ENCODE measurements around the gene HECA.
"Not testable (repeated sequence)": the region's sequence is repeated elsewhere in the genome, so short reads cannot be mapped to it uniquely, and the experiment has no call there.

HECA gene

DNA sequence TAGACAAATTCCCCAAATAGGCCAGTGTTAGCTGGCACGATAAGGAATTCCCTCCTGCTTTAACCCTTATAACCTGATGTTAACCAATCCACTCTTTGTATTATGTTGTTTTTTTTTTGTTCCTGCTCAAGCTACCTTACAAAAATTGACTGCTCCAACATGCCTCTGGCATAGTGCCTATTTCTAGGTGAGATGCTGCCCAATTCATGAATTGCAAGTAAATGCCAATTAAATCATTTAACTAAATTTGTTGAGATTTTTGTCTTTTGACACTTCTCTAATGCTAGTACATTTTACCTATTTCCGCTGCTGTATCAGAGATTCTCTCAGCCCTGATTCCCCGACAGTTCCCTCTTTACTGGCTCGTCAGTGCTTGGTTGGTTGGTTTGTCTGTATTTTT, 66.5 kb downstream of the HECA start:
- in situ Hi-C loops (cut with MboI; ENCODE audit: low sequenced_read_pairs) = no loop called here

GRCh38 chr6:139204978-139205377, 70.1 kb downstream of the HECA start:
- in situ Hi-C loops (cut with MboI; ENCODE audit: low sequenced_read_pairs) = no loop called here

DNA sequence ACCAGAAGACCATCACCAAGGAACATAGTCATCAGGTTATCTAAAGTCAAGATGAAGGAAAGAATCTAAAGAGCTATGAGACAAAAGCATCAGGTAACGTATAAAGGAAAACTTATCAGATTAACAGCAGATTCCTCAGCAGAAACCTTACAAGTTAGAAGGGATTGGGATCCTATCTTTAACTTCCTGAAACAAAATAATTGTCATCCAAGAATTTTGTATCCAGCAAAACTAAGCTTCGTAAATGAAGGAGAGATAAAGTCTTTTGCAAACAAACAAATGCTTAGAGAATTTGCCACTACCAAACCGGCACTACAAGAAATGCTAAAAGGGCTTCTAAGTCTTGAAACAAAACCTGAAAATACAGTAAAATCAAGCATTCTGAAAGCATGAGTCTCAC, 71.0 kb downstream of the HECA start:
- in situ Hi-C loops (cut with MboI; ENCODE audit: low sequenced_read_pairs) = no loop called here

DNA sequence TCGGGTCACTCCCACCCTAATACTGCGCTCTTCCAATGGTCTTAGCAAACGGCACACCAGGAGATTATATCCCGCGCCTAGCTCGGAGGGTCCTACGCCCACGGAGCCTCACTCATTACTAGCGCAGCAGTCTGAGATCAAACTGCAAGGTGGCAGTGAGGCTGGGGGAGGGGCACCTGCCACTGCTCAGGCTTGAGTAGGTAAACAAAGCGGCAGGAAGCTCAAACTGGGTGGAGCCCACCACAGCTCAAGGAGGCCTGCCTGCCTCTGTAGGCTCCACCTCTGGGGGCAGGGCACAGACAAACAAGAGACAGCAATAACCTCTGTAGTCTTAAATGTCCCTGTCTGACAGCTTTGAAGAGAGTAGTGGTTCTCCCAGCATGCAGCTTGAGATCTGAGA, 75.9 kb downstream of the HECA start:
- in situ Hi-C loops (cut with MboI; ENCODE audit: low sequenced_read_pairs) = not testable (repeated sequence)

GRCh38 chr6:139212460-139212859, 77.6 kb downstream of the HECA start:
- in situ Hi-C loops (cut with MboI; ENCODE audit: low sequenced_read_pairs) = not testable (repeated sequence)

DNA sequence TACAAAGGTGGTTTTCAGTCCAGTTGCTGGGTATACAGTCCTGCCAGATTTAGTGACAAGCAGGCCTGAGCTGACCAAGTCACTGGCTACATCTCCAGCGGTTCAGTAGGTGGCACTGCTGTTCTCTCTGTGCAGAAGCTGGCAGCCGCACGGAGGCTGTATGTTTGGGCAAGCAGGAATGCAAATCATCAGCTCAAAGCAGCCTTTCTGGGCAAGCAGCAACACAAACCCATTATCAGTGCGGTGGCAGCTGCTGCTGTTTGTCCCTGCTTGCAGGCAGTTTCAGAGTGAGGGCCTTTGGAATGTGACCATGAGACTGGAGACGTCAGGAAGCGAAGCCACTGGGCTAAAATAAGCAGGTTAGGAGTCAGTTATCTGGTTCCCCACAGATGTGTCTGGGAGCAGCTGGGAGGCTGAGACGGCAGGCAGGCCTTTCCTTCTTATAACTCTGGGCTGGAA, 84.4 kb downstream of the HECA start:
- in situ Hi-C loops (cut with MboI; ENCODE audit: low sequenced_read_pairs) = no loop called here

GRCh38 chr6:139219746-139220145, 84.9 kb downstream of the HECA start:
- in situ Hi-C loops (cut with MboI; ENCODE audit: low sequenced_read_pairs) = loop anchor here (10.0 kb wide), 1 partner anchor 145 kb away; no protein-coding TSS in a partner anchor

- in situ Hi-C loops (cut with MboI; ENCODE audit: low sequenced_read_pairs) = loop anchor here (10.0 kb wide), 1 partner anchor 136 kb away; no protein-coding TSS in a partner anchor
These were observed 93.5 kb downstream of the HECA start for GRCh38 chr6:139228387-139228786.

All from HL-60/S4 treated with phorbol 12-myristate 13-acetate at 8.2 ng/mL for 4 days and 3 days (cell line).